Right lobe of liver (tissue), 4 donors: ENCODE measurements around the gene GRHL3.
A peak's percentile ranks its signal among the peaks of the same experiment; 100 is the strongest.

Source experiments
- POLR2A ChIP-seq: fragments of 450-650 bp; IDR thresholded peaks from one replicate; pipeline ENCODE4 v1.6.1; 2017; ENCODE audit warnings: antibody characterized with exemption, mild to moderate bottlenecking
- TF ChIP-seq, protein P1 (sequence below), 4 donors: fragments of 200-600 bp in 3 of 4; fragments of 450-650 bp in 1 of 4; IDR thresholded peaks; one replicate each; pipeline versions ENCODE4 v1.5.1 to v1.8.0; 2016 to 2022; ENCODE audit warnings: antibody characterized with exemption in 4 of 4, mild to moderate bottlenecking in 2 of 4
- donor health status: DM: no; HTN: no; CAD: no.
- donor health status: DM: no; HTN: no; CAD: no.
- donor health status: DM: no; HTN: yes; CAD: no.

DNA sequence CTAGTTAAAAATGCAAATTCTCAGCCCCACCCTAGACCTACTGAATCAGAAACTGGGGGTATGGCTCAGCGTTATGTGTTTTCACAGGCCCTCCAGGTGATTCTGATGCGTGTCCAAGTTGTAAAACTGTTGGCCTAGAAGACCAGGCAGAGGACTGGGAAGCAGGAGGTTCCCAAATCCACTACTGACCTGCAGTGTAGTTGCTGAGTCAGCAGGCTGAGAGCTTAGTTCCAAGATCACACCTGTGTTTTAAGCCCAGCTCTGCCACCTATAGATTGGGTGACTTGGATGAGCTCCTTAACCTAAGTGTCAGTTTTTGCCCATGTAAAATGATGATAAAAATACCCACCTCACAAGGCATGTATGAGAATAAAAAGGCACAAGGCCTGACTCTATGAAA, 4.1 kb downstream of the GRHL3 start:
- TF ChIP-seq, protein P1, sequence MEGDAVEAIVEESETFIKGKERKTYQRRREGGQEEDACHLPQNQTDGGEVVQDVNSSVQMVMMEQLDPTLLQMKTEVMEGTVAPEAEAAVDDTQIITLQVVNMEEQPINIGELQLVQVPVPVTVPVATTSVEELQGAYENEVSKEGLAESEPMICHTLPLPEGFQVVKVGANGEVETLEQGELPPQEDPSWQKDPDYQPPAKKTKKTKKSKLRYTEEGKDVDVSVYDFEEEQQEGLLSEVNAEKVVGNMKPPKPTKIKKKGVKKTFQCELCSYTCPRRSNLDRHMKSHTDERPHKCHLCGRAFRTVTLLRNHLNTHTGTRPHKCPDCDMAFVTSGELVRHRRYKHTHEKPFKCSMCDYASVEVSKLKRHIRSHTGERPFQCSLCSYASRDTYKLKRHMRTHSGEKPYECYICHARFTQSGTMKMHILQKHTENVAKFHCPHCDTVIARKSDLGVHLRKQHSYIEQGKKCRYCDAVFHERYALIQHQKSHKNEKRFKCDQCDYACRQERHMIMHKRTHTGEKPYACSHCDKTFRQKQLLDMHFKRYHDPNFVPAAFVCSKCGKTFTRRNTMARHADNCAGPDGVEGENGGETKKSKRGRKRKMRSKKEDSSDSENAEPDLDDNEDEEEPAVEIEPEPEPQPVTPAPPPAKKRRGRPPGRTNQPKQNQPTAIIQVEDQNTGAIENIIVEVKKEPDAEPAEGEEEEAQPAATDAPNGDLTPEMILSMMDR (IDR thresholded peaks at IDR 0.05), result peak in 1 of 4 donors; percentile 14
- no peak for TF ChIP-seq POLR2A
